Heart left ventricle (tissue), 16 donors: ENCODE data around the gene OXNAD1. TPM values are rescaled to one million over a fixed set of nuclear protein-coding genes. Genes with fewer than 3 reads are reported as not detected.

Experiments
- ATAC-seq, 4 donors: fragments of 200-7000 bp; cut with Tn5 transposase; one replicate each; pipeline ENCODE4 v1.9.1; 2020 to 2022; ENCODE audit warnings: moderate library complexity in 4 of 4, mild to moderate bottlenecking in 3 of 4, moderate number of reproducible peaks in 1 of 4
- DNase-seq, 5 donors: peaks; one replicate each; pipeline ENCODE4 v3.0.0-alpha.2; 2020
- H3K27ac ChIP-seq, 12 donors: fragments of 200-600 bp; sonication (generic) in 4 of 12; one replicate each; pipeline versions ENCODE4 v1.5.0 to v1.8.0; 2016 to 2022; ENCODE audit warnings: mild to moderate bottlenecking in 2 of 12
- H3K27me3 ChIP-seq, 9 donors: fragments of 200-600 bp; sonication (generic) in 2 of 9; one replicate each; pipeline versions ENCODE4 v1.5.1 to v1.8.0; 2016 to 2022; ENCODE audit warnings: mild to moderate bottlenecking in 3 of 9
- H3K36me3 ChIP-seq, 9 donors: fragments of 200-600 bp; sonication (generic) in 2 of 9; one replicate each; pipeline versions ENCODE4 v1.5.0 to v1.8.0; 2018 to 2022; ENCODE audit warnings: mild to moderate bottlenecking in 2 of 9
- H3K4me1 ChIP-seq, 12 donors: fragments of 200-600 bp; sonication (generic) in 4 of 12; one replicate each; pipeline versions ENCODE4 v1.5.0 to v1.8.0; 2016 to 2022; ENCODE audit warnings: mild to moderate bottlenecking in 3 of 12
- H3K4me3 ChIP-seq, 12 donors: fragments of 200-600 bp; sonication (generic) in 4 of 12; one replicate each; pipeline versions ENCODE4 v1.5.0 to v1.8.0; 2017 to 2022; ENCODE audit warnings: mild to moderate bottlenecking in 9 of 12, moderate library complexity in 4 of 12
- H3K9me3 ChIP-seq, 12 donors: fragments of 200-600 bp; sonication (generic) in 4 of 12; one replicate each; pipeline versions ENCODE4 v1.5.0 to v1.8.0; 2016 to 2022; ENCODE audit warnings: mild to moderate bottlenecking in 1 of 12
- POLR2A ChIP-seq, 2 donors: fragments of 450-650 bp; IDR thresholded peaks; one replicate each; pipeline ENCODE4 v1.6.1; 2017; ENCODE audit warnings: antibody characterized with exemption in 2 of 2, mild to moderate bottlenecking in 2 of 2, moderate library complexity in 2 of 2
- WGBS, 4 donors: extraction: QIAGEN DNeasy Blood & Tissue Kit in 2 of 4; methylation state at CpG; one replicate each; pipeline versions ENCODE4 v1.1.5 to v1.1.7; 2013 to 2018; 5-methylcytosine and 5-hydroxymethylcytosine counted together
- intact Hi-C, 10 donors: fragments of 100-400 bp; cut with DNase I; formaldehyde crosslinking; loops; one replicate each; pipeline versions ENCODE4 v1.11.1 to v1.14.2; 2022
- polyA plus RNA-seq, 2 donors: library from polyadenylated mRNA; stranded (reverse); fragments of 200-250 nt; gene quantifications; one replicate each; pipeline ENCODE4 v1.2.3, GENCODE V29; 2013
- total RNA-seq, 9 donors: library from RNA; depleted of rRNA in 2 of 9; stranded (reverse); fragments of >200 nt in 2 of 9; fragmentation: NEBNext Ultra II Directional in 3 of 9; extraction: Animal tissue kit (Norgen Biotek cat#: 25700) in 3 of 9; gene quantifications; one replicate each; pipeline versions ENCODE4 v1.1.0 to v1.2.4, GENCODE V29; 2016 to 2023
- TF ChIP-seq, protein P1 (sequence below), 12 donors: fragments of 200-600 bp; sonication (generic) in 4 of 12; IDR thresholded peaks; one replicate each; pipeline versions ENCODE4 v1.5.0 to v1.8.0; 2018 to 2022; ENCODE audit warnings: antibody characterized with exemption in 12 of 12, mild to moderate bottlenecking in 5 of 12
- donor health status: ischemic (EF 13 %, LVEDD 7.1; RV severe dilation, severe dysfunction).
- donor health status: healthy with polysubstance abuse.
- donor health status: DM: no; HTN: yes; CAD: no.
- donor health status: DM: no; HTN: no; CAD: no.
- donor health status: ischemic (EF 25% LVEDD 6.9; RV normal size, moderate dysfunction).
- donor health status: ischemic (EF 25% LVEDD 5.7; RV mildly dilated, moderate dysfunction).
- donor health status: healthy.
- donor health status: DM: yes; HTN: yes; CAD: no.
- donor health status: ischemic (EF 35%, LVEDD 5.7; RV mildly dilated, moderate dysfunction).
- donor health status: nonischemic (EF 11% LVEDD 7.7; RV severe dilation, severe dysfunction).
- donor health status: DM: yes; HTN: yes; CAD: no.
- donor health status: PGD.
- donor health status: ischemic (EF 29% LVEDD 5.4; RV normal size, mild dysfunction).
- donor health status: nonischemic (EF 23%, LVEDD 6.1; RV moderate dilation, normal function).

OXNAD1 gene
- total and polyA plus RNA-seq, 11 donors, result 7.3 to 26.9 (median 18.1) TPM

DNA sequence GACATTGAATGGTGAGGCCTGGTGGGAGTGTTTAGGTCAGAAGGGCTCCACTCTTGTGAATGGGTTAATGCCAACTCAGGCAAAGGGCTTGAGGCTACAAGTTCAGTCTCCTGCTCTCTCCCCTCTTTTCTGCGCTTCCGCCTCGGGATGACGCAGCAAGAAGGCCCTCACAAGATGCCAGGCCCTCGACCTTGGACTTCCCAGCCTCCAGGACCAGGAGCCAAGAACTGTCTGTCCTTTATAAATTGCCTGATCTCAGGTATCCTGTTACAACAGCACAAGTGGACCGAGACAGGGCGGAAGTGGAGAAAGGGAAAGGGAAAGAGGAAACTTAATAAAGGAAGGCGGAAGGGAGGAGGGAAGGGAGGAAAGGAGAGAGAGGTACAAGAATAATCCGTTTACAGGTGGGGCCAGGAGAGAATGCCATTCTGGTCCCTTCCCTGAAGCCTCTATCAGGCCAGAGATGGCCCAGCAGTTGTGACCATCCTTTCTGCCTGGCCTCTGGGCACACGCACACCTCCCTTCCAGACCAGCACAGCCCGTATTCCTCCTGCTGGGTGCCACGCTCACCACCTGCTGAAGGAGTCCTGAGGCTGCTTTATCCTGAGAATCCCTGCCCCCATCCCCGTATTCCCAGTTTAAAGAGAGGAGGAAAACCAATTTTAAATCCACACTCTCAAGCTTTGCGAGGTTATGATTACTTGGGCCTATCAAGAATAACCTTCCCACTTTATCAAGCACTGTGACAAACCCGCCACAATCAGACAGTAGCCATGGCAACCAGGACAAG, 64.2 kb downstream of the OXNAD1 start:
- no peak overlapping the region for H3K27ac ChIP-seq
- no peak for TF ChIP-seq POLR2A (IDR thresholded peaks at IDR 0.05)
- TF ChIP-seq, protein P1, sequence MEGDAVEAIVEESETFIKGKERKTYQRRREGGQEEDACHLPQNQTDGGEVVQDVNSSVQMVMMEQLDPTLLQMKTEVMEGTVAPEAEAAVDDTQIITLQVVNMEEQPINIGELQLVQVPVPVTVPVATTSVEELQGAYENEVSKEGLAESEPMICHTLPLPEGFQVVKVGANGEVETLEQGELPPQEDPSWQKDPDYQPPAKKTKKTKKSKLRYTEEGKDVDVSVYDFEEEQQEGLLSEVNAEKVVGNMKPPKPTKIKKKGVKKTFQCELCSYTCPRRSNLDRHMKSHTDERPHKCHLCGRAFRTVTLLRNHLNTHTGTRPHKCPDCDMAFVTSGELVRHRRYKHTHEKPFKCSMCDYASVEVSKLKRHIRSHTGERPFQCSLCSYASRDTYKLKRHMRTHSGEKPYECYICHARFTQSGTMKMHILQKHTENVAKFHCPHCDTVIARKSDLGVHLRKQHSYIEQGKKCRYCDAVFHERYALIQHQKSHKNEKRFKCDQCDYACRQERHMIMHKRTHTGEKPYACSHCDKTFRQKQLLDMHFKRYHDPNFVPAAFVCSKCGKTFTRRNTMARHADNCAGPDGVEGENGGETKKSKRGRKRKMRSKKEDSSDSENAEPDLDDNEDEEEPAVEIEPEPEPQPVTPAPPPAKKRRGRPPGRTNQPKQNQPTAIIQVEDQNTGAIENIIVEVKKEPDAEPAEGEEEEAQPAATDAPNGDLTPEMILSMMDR (IDR thresholded peaks at IDR 0.05), result no peak
- WGBS, 4 donors, result 85 to 86% (median 85%) methylated on average over 15 of the region's 15 CpGs
- peaks cover 0 to 13% (median 0%) of the 10 kb centered on the region in 12 donors for H3K4me1 ChIP-seq
- intact Hi-C loops, result no loop called here
- no peak for DNase-seq
- no peak for ATAC-seq
- H3K9me3 ChIP-seq, result peaks cover 0 to 18% (median 2%) of the 10 kb centered on the region in 12 donors
- no peak overlapping the region for H3K4me3 ChIP-seq
- peaks cover 0 to 52% (median 34%) of the 10 kb centered on the region in 9 donors for H3K36me3 ChIP-seq
- H3K27me3 ChIP-seq, result no peaks in the 10 kb centered on the region

- Histone ChIP-seq H3K27me3 (no peaks in the 10 kb centered on the region), H3K4me1 (peaks cover 0 to 13% (median 0%) of the 10 kb centered on the region in 12 donors), H3K36me3 (peaks cover 0 to 54% (median 33%) of the 10 kb centered on the region in 9 donors), H3K27ac (no peak overlapping the region), H3K4me3 (no peak overlapping the region), H3K9me3 (peaks cover 0 to 22% (median 2%) of the 10 kb centered on the region in 12 donors)
- 82 to 89% (median 85%) methylated on average over 9 of the region's 9 CpGs for WGBS, 4 donors
- intact Hi-C loops, result no loop called here
- no peak for DNase-seq
- no peak for ATAC-seq
- no peak for TF ChIP-seq POLR2A (IDR thresholded peaks at IDR 0.05)
- TF ChIP-seq, protein P1 (IDR thresholded peaks at IDR 0.05), result no peak
These were observed 64.8 kb downstream of the OXNAD1 start for GRCh38 chr3:16329826-16330129.

DNA sequence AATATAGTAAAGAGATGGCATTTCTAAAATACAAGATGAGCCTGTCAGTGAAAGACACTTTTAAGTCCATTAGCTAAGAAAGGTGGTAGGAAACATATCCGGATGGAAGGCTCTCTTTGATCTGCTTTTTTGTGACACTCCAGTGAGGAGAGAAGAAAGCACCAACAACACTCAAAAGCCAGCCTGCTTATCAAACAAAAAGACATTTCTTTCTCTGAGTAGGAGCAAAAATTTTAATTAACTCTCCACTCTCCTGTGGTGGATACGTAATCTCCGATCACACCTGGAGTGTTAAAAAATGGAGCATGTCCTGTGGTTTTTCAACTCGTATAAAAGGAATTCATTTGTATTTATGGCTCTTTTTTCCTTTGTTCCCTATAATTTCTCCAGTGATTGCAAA, 65.3 kb downstream of the OXNAD1 start:
- no peak for DNase-seq
- TF ChIP-seq POLR2A (IDR thresholded peaks at IDR 0.05), result no peak
- TF ChIP-seq, protein P1 (IDR thresholded peaks at IDR 0.05), result no peak
- WGBS, 4 donors, result 91 to 96% (median 93%) methylated on average over 4 of the region's 4 CpGs
- intact Hi-C loops, result no loop called here
- Histone ChIP-seq H3K27ac (no peak overlapping the region), H3K36me3 (peaks cover 0 to 54% (median 27%) of the 10 kb centered on the region in 9 donors), H3K4me3 (no peak overlapping the region), H3K4me1 (peaks cover 0 to 13% (median 0%) of the 10 kb centered on the region in 12 donors), H3K27me3 (no peaks in the 10 kb centered on the region), H3K9me3 (peaks cover 0 to 25% (median 2%) of the 10 kb centered on the region in 12 donors)
- ATAC-seq, result no peak

- Histone ChIP-seq H3K27ac (no peak overlapping the region), H3K4me1 (peaks cover 0 to 16% (median 0%) of the 10 kb centered on the region in 12 donors), H3K36me3 (peaks cover 0 to 52% (median 22%) of the 10 kb centered on the region in 9 donors), H3K4me3 (no peak overlapping the region), H3K27me3 (no peaks in the 10 kb centered on the region), H3K9me3 (peaks cover 0 to 25% (median 2%) of the 10 kb centered on the region in 12 donors)
- 97 to 99% (median 99%) methylated on average over 3 of the region's 3 CpGs for WGBS, 4 donors
- no peak for ATAC-seq
- TF ChIP-seq, protein P1 (IDR thresholded peaks at IDR 0.05), result no peak
- TF ChIP-seq POLR2A (IDR thresholded peaks at IDR 0.05), result no peak
- intact Hi-C loops, result no loop called here
- DNase-seq, result no peak
These were observed 66.4 kb downstream of the OXNAD1 start for GRCh38 chr3:16331319-16331883.
